IPS-15b (cell line): ENCODE measurements around the gene BTN2A1.
"Not testable (repeated sequence)": the region's sequence is repeated elsewhere in the genome, so short reads cannot be mapped to it uniquely, and the experiment has no call there.

ENCODE experiments used
- H3K27me3 ChIP-seq: one replicate; pipeline ENCODE4 v1.6.1; 2013; ENCODE audit warnings: low read length; ENCODE audit not compliant: control insufficient read depth, insufficient read depth
- H3K36me3 ChIP-seq: one replicate; pipeline ENCODE4 v1.6.1; 2013; ENCODE audit warnings: low read length; ENCODE audit not compliant: control insufficient read depth, insufficient read depth
- H3K4me1 ChIP-seq: one replicate; pipeline ENCODE4 v1.6.1; 2013; ENCODE audit warnings: mild to moderate bottlenecking, low read length; ENCODE audit not compliant: control insufficient read depth, insufficient read depth
- H3K4me3 ChIP-seq: one replicate; pipeline ENCODE4 v1.5.1; 2013; ENCODE audit warnings: low read depth, low read length
- H3K9ac ChIP-seq: one replicate; pipeline ENCODE4 v1.6.1; 2013; ENCODE audit warnings: low read depth, mild to moderate bottlenecking, low read length
- H3K9me3 ChIP-seq: one replicate; pipeline ENCODE4 v1.6.1; 2013; ENCODE audit warnings: mild to moderate bottlenecking, low read length; ENCODE audit not compliant: control insufficient read depth, insufficient read depth

The BTN2A1 gene

GRCh38 chr6:26420688-26421171, 37.0 kb upstream of the BTN2A1 start:
- Histone ChIP-seq H3K36me3 (peaks cover 3% of the 10 kb centered on the region), H3K4me3 (peak overlapping the region; percentile 72), H3K4me1 (peaks cover 4% of the 10 kb centered on the region), H3K27me3 (no peaks in the 10 kb centered on the region), H3K9ac (peak overlapping the region; percentile 13), H3K9me3 (no peaks in the 10 kb centered on the region)

- Histone ChIP-seq H3K27me3 (no peaks in the 10 kb centered on the region), H3K36me3 (peaks cover 3% of the 10 kb centered on the region), H3K9ac (peak overlapping the region; percentile 18), H3K4me3 (peak overlapping the region; percentile 72), H3K4me1 (peaks cover 4% of the 10 kb centered on the region), H3K9me3 (no peaks in the 10 kb centered on the region)
Observed at GRCh38 chr6:26421259-26422144, 36.3 kb upstream of the BTN2A1 start.

GRCh38 chr6:26422329-26422728, 35.4 kb upstream of the BTN2A1 start:
- Histone ChIP-seq H3K9ac (no peak overlapping the region), H3K4me1 (peaks cover 4% of the 10 kb centered on the region), H3K9me3 (no peaks in the 10 kb centered on the region), H3K27me3 (no peaks in the 10 kb centered on the region), H3K4me3 (peak overlapping the region; percentile 72), H3K36me3 (peaks cover 6% of the 10 kb centered on the region)

- H3K9me3 ChIP-seq, result no peaks in the 10 kb centered on the region
- peaks cover 8% of the 10 kb centered on the region for H3K36me3 ChIP-seq
- no peak overlapping the region for H3K9ac ChIP-seq
- no peaks in the 10 kb centered on the region for H3K27me3 ChIP-seq
- no peak overlapping the region for H3K4me3 ChIP-seq
- H3K4me1 ChIP-seq, result no peaks in the 10 kb centered on the region
Observed at GRCh38 chr6:26426691-26427450, 30.9 kb upstream of the BTN2A1 start.

- Histone ChIP-seq H3K4me1 (no peaks in the 10 kb centered on the region), H3K9ac (no peak overlapping the region), H3K27me3 (no peaks in the 10 kb centered on the region), H3K9me3 (no peaks in the 10 kb centered on the region), H3K4me3 (no peak overlapping the region), H3K36me3 (peaks cover 8% of the 10 kb centered on the region)
Observed at GRCh38 chr6:26427451-26427809, 30.3 kb upstream of the BTN2A1 start.

- no peak overlapping the region for H3K9ac ChIP-seq
- H3K9me3 ChIP-seq, result no peaks in the 10 kb centered on the region
- H3K27me3 ChIP-seq, result no peaks in the 10 kb centered on the region
- no peaks in the 10 kb centered on the region for H3K4me1 ChIP-seq
- peaks cover 8% of the 10 kb centered on the region for H3K36me3 ChIP-seq
- no peak overlapping the region for H3K4me3 ChIP-seq
Observed at GRCh38 chr6:26428206-26428605, 29.5 kb upstream of the BTN2A1 start.

GRCh38 chr6:26430787-26431186, 27.0 kb upstream of the BTN2A1 start:
- Histone ChIP-seq H3K9ac (no peak overlapping the region), H3K4me3 (no peak overlapping the region), H3K9me3 (peaks cover 4% of the 10 kb centered on the region), H3K36me3 (peaks cover 5% of the 10 kb centered on the region), H3K4me1 (no peaks in the 10 kb centered on the region), H3K27me3 (no peaks in the 10 kb centered on the region)

- peaks cover 5% of the 10 kb centered on the region for H3K36me3 ChIP-seq
- no peaks in the 10 kb centered on the region for H3K27me3 ChIP-seq
- H3K4me1 ChIP-seq, result no peaks in the 10 kb centered on the region
- H3K9ac ChIP-seq, result no peak overlapping the region
- no peak overlapping the region for H3K4me3 ChIP-seq
- peaks cover 4% of the 10 kb centered on the region for H3K9me3 ChIP-seq
Observed at GRCh38 chr6:26431258-26432172, 26.2 kb upstream of the BTN2A1 start.

GRCh38 chr6:26432627-26433201, 25.0 kb upstream of the BTN2A1 start:
- Histone ChIP-seq H3K4me3 (no peak overlapping the region), H3K36me3 (peaks cover 2% of the 10 kb centered on the region), H3K4me1 (no peaks in the 10 kb centered on the region), H3K9ac (no peak overlapping the region), H3K27me3 (no peaks in the 10 kb centered on the region), H3K9me3 (peaks cover 4% of the 10 kb centered on the region)

GRCh38 chr6:26433680-26434079, 24.1 kb upstream of the BTN2A1 start:
- H3K9me3 ChIP-seq, H3K36me3 ChIP-seq: not testable (repeated sequence)

GRCh38 chr6:26436018-26436417, 21.7 kb upstream of the BTN2A1 start:
- no peaks in the 10 kb centered on the region for H3K27me3 ChIP-seq
- H3K9me3 ChIP-seq, result peaks cover 4% of the 10 kb centered on the region
- no peaks in the 10 kb centered on the region for H3K4me1 ChIP-seq
- no peak overlapping the region for H3K9ac ChIP-seq
- no peaks in the 10 kb centered on the region for H3K36me3 ChIP-seq
- H3K4me3 ChIP-seq, result no peak overlapping the region

More at GRCh38 chr6:26433680-26434079, 24.1 kb upstream of the BTN2A1 start:
- not testable (repeated sequence) for H3K27me3 ChIP-seq, H3K9ac ChIP-seq, H3K4me3 ChIP-seq, H3K4me1 ChIP-seq
